Non-pigmented ciliary epithelial cell (primary cell): ENCODE measurements around the gene MMP15.
"Not testable (repeated sequence)": the region's sequence is repeated elsewhere in the genome, so short reads cannot be mapped to it uniquely, and the experiment has no call there.

Source experiments
- DNase-seq: peaks from one replicate; pipeline ENCODE4 v3.0.0-alpha.2; 2010; ENCODE audit warnings: low read depth

Gene MMP15

DNA sequence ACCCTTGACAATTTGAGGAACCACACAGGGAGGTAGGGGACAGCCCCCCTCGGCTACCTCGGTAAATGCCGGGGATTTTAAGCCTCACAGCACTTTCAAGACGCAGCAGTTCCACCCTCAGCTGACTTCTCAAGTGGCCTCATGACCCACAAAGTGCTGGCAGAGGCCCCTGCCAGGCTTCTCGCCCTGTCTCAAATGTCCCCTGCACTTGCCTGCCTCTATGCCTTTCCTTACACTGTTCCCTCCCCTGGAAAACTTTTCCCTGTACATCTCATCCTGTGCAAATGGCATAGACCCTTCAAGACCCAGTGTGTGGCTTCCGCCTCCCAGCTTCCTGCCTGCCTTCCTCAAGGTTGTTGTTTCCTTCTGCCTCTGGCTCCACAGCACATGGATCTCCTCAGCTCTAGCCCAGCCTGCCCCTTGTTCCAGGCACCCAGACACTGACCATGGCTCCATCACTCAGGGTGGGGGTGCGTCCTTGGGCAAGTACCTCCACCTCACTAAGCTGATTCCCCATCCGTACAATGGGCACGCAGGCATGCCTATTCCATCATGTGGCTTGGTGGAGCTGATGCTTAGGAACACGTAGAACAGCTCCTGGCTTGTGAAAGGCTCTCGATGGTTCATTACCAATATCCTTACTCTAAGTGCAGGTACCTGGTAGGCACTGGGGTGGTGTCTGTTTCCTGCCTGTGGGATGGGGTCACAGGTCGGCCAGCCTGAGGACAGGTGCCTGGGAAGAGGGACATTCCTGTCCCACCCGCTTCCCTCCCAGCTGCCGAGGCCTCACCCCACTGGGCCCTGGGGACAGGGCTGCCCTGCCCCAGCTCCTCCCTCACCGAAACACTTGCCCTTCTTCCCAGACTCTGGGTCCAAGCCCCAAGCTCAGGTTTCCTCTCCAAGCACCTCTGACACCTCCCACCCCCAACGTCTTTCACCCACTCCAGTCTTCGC is 24.0 kb downstream of the MMP15 start:
- DNase-seq = no peak

DNA sequence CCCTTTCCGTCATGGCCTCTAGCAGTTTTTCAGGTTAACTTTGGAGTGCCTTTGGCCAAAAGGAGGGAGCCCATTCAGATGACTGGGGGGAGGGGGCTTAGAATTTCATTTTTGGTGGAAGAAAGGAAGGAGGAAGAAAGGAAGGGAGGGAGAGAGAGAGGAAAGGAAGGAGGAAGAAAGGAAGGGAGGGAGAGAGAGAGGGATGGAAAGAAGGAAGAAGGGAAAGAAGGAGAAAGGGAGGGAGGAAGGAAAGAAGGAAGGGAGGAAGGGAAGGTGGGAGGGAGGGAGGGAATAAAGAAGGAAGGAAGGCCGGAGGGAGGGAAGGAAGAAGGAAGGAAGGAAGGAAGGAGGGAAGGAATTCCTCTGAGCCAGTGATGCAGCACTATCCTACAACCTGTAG is 25.7 kb downstream of the MMP15 start:
- DNase-seq = no peak

DNA sequence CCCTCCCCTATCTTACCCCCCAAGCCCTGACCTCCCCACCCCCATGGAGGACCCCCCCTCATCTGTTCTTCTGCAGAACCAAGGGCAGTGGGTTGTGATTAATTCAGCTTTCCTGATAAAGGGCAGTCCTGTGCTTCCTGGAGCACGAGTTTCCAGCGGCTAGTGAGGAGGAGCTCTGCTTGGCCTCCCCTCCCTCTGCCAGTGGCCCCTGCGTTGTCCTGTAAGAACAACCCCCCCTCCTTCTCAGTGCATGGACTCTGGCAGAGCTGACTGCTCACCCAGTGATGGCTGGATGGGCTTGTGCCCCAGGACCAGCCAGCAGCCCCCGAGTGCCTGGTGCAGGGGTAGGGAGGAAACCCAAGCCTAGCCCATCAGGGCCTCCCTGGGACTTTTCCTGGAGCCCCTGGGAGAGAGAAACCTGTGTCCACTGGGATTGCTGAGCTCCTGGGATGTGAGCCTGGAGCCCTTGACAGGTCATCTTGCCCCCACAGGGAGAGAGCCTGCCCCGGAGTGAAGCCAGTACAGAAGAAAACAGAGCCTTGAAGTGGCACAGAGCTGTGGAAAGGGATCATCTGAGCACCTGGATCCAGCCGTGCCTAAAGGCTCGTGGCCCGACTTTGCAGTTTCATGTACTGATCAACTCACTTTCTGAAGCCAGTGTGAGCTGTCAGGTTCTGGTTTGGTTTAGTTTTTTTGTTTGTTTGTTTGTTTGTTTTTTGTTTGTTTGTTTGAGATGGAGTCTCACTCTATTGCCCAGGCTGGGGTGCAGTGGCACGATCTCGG is 26.5 kb downstream of the MMP15 start:
- DNase-seq = no peak

DNA sequence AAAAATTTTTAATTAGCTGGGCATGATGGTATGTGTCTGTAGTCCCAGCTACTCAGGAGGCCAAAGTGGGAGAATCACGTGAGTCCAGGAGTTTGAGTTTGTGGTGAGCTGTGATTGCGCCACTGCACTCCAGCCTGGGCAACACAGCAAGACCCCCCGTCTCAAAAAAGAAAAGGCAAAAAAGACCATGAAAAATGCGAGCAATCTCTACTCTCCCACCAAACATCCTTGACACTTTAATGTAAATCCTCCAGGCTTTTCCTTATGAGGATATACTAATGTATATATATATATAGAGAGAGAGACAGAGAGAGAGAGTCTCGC is 28.1 kb downstream of the MMP15 start:
- no peak for DNase-seq

DNA sequence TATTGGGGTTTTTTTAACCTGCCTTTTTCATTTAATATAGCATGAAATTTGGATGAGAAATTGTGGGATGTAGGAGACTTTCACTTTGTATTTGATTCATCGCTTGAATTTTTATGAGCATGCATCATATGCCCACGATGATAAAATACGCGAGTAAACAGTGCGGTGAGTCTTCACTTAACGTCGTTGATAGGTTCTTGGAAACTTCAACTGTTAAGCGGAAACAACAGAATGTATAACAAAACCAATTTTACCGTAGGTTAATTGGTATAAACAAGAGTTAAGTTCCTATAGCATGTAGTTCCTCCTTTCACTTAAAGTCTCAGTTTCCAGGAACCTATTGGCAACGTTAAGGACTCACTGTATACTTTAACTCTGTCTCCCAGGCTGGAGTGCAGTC is 28.7 kb downstream of the MMP15 start:
- no peak for DNase-seq

DNA sequence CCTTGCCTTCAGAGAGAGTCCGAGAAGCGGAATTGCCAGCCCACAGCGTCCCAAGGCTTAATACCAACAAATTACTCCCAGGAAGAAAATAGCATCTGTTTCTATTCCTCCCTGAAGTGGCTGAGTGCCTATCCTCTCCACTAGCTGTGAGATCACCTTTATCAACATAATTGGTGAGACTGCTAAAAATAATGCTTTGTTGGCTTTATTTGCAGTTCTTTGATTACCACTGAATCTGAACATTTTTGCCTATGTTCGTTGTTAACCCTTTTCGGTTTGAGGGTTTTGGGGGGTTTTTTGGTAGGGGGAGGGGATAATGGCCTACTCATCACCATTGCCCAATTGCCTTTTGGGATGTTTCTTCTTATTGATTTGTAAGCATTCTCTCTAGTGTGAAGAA is 31.0 kb downstream of the MMP15 start:
- DNase-seq = no peak

DNA sequence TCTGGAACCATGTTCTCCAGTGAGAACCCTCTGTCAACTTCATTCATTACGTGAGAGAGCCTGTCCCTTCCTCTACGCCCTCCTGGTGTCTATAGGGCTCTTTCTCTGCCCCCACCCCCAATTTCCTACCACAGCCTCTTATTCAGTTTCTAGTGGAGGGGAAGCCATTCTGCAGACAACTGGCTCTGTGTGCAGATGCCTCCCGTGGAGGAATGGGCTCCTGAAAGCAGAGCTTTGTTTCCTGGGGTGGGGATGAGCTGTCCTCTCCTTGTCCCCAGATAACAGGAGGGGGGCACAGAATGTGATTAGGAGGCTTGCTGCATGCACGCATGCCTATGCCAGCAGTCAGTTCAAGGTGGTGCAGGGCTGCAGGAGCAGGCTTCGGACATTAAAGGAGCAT is 31.6 kb downstream of the MMP15 start:
- DNase-seq = no peak

DNA sequence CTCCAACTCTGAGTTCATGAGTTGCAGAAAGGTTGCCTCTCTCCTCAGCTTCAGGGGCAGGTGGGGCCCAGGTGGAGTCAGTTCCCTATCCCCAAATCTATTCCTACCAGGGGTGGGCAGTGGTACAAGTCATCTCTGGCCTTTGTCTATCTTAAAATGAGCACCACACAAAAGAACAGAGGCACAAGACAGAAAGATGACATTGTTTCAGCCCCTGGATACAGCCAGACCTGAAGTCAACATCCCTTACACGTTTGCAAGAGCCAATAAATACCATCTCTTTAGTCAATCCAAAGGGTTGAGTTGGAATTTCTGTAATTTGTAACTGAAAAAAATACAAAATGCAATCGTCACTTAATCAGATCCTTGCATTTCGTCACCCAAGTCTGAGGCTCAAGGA is 32.2 kb downstream of the MMP15 start:
- no peak for DNase-seq

DNA sequence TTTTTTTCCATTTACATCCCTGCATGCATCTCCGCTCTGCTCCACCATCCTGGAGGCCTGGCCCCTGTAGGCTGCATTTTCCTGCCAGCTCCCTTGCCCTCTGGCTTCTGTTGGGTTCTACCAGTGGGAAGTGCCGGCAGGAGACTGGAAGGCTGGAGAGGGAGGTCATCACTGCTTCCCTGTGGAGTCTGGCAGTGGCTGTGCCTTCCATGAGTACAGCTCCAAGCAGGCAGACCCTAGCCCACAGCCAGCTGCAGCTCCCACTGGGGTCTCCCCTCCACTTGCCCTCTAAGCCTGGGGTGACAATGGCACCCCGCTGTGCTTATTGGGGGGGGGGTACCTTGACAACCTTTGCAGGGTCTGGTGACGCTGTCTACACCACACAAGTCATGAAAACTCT is 37.3 kb downstream of the MMP15 start:
- no peak for DNase-seq

DNA sequence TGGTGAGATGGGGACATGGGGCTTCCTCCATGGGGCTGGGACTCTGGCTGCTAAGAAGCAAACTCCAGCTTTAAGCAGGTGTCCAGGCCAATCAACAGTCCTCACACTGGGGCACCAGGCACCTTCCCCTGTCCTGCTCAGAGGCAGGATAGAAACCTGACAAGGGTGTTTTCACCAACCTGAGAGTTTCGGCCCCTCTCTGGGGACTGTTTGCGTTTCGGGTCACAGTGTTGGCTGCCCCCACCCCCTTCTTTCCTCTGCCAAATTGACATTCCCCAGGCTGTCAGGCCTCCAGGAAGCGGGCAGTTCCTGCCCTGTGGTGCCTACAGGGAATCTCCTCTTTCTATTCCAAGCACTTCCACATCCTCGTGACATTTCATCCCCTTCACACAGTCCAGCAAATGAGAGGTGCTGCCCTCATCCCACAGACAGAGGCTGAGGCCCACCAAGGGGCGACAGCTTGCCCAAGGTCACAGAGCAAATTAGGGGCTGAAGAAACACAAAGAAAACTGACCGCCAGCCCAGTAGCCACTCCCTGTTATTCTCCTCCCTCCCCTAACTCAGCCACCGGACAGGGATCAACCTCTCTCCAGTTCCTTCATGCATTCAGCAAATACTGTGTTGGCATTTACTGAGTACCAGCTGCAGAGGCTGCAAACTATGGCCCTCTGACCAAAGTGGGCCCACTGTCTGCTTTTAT is 38.0 kb downstream of the MMP15 start:
- no peak for DNase-seq

DNA sequence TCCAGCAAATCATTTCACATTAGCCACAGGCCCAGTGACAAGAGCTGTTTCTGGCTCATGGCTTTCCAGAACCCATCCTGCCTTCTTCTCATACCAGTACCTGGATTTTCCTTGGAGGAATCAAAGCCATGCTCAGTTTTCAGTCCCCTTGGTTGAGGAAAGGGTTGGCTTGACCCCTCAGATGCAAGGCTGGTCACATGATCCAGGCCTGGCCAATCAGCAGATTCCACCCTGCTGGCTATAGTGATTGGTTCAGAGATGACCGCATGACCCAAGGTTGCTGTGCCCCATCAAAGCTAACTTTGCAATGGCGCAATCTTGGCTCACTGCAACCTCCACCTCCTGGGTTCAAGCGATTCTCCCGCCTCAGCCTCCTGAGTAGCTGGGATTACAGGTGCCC is 45.0 kb downstream of the MMP15 start:
- no peak for DNase-seq

DNA sequence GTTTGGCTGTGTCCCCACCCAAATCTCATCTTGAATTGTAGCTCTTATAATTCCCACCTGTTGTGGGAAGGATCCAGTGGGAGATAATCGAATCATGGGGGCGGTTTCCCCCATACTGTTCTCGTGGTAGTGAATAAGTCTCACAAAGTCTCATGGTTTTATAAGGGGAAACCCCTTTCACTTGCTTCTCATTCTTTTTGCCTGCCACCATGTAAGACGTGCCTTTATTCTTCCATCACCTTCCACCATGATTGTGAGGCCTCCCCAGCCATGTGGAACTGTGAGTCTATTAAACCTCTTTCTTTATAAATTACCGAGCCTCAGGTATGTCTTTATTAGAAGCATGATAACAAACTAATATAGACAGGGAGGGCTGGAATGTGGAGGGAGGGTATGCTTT is 46.6 kb downstream of the MMP15 start:
- DNase-seq = not testable (repeated sequence)

DNA sequence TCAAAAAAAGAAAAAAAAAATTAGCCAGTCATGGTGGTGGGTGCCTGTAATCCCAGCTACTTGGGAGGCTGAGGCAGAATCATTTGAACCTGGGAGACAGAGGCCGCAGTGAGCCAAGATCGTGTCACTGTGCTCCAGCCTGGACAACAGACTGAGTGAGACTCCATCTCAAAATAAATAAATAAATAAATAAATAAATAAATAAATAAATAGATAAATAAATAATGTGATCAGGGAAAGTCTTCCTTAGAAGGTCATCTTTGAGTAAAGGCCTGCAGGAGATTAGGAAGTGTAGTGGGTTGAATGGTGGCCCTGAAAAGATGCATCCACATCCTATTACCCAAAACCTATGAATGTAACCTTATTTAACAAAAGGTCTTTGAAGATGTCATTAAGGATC is 47.5 kb downstream of the MMP15 start:
- DNase-seq = not testable (repeated sequence)

DNA sequence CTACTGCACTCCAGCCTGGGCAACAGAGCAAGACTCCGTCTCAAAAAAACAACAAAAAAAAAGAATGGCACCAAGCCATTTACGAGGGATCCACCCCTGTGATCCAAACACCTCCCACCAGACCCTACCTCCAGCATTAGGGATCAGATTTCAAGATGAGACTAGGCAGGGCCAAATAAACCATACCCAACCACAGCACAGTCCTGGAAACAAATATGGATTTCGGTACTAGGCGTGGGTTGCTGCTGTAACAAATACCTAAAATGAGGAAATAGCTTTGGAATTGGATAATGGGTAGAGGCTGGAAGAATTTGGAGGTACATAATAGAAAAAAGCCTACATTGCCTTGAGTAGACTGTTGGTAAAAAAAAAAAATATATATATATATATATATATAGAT is 49.1 kb downstream of the MMP15 start:
- DNase-seq = no peak

DNA sequence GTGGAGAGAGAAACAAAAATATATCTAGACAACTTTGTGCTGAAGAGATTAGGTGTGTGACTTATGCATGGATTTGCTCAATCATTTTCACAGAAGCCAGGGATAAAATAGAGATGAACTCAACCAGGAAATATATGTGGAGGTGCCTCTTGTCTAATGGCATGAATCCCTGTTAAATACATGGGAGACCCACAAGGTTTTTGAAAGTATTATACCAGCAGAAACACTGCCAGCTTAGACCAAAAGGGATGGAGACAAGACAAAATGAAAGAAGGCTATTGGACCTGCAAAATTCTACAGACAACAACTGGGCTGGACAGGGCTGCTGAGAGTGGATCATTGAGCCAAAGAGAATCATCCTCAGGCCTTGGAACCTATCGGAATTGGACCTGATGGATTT is 51.0 kb downstream of the MMP15 start:
- DNase-seq = no peak

DNA sequence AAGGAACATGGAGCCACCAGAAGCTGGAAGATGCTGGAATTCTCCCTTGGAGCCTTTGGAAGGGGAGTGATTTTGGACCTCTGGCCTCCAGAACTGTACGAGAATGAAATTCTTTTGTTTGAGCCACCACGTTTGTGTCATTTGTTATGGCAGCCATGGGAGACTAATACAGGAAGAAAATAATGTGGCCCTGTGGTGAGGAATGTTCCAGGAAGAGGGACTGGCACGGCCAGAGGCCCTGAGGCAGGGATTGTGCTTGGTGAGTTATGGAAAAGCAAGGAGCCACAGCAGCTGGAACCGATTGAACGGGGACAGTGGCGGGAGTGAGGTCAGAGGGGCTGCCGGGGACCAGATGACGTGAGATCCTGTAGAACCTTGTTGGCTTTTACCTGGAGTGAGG is 52.2 kb downstream of the MMP15 start:
- no peak for DNase-seq

DNA sequence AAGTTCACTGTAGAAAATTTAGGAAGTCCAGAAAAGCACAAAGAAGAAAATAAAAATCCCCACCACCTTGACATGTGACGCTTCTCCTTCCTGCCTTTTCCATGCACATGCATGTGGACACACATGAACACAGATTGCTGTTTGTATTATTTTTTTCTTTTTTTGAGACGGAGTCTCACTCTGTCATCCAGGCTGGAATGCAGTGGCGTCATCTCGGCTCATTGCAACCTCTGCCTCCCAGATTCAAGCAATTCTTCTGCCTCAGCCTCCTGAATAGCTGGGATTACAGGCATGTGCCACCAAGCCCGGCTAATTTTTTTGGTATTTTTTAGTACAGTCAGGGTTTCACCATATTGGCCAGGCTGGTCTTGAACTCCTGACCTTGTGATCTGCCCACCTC is 55.1 kb downstream of the MMP15 start:
- not testable (repeated sequence) for DNase-seq

DNA sequence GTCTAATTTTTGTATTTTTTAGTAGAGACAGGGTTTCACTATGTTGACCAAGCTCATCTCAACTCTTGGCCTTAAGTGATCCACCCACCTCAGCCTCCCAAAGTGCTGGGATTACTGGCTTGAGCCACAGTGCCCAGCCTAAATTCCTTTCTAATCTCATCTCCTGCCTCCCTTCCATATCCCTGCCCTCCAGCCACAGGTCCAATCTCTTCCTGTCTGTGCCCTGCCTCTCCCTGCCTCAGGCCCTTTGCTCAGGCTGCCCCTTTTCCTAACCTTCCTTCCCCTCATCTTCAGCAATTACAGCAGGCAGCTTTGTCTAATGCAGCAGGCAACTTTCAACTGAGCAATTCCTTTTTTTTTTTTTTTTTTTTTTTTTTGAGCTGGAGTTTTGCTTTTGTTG is 56.8 kb downstream of the MMP15 start:
- DNase-seq = no peak

DNA sequence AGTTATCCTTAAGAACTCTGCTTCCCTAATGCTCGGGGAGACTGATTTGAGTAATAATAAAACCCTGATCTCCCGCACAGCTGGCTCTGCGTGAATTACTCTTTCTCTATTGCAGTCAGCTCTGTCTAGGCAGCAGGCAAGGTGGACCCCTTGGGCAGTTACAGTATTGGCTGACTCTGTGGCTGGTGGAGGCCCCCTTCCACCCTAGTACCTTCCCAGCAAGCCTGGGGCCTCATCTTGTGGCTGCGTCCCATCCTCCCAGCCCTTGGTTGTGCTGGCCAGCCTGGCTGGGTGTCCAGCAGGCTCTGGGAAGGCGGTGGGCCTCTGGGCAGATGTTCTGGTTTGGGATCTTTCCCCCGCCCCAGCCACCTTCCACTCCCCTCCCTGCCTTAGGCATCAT is 59.1 kb downstream of the MMP15 start:
- no peak for DNase-seq

DNA sequence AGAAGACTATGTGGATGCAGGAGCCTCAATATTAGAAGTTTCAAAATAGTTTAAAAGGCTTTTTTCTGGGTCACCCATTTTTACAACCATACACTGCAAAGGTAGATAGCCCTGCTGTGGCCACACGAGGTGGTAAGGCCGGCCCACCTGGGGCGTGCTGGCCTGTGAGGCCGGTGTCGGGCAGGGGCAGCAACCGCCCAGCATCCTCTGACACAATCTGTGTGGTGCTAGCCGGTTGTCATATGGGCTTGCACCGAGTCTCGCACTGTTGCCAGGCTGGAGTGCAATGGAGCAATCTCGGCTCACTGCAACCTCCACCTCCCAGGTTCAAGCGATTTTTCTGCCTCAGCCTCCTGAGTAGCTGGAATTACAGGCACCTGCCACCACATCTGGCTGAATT is 59.6 kb downstream of the MMP15 start:
- no peak for DNase-seq

DNA sequence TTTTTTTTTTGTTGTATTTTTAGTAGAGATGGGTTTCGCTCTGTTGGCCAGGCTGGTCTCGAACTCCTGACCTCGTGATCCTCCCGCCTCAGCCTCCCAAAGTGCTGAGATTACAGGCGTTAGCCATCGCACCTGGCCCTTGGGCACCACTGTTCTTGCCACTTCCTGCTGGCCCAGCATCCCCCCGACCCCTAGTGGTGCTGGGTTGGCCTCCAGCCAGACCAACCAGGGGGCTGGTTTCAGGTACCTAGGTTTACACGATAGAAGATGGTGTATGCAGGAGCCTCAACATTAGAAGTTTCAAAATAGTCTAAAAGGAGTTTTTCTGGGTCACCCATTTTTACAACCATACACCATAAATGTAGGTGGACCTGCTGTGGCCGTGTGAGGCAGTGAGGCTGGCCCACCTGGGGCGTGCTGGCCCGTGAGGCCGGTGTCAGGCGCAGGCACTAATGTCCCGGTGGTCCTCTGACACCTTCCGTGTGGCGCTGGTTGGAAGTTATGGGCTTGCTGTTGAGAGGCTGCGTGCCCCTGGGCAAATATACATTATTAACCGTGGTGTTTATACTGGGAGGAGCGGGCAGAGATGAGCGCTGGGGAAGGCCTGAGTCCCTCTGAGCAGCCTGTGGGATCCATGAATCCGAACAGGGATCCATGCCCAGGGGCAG is 60.2 kb downstream of the MMP15 start:
- no peak for DNase-seq
